Right renal pelvis (tissue), 4 donors: ENCODE data around the gene VRK1. TPM values are rescaled to one million over a fixed set of nuclear protein-coding genes. Genes with fewer than 3 reads are reported as not detected.
"Not testable (repeated sequence)": the region's sequence is repeated elsewhere in the genome, so short reads cannot be mapped to it uniquely, and the experiment has no call there.

ENCODE experiments used
- DNase-seq, 4 donors: peaks; one replicate each; pipeline ENCODE4 v3.0.0-alpha.2; 2013; ENCODE audit warnings: low read depth in 4 of 4, low spot score in 3 of 4, missing footprints in 1 of 4
- polyA plus RNA-seq, 4 donors: library from polyadenylated mRNA; unstranded; fragments of 120-200 nt; gene quantifications; one replicate each; pipeline ENCODE4 v1.2.1, GENCODE V29; 2013; ENCODE audit not compliant: insufficient read length in 4 of 4

VRK1 gene, protein sequence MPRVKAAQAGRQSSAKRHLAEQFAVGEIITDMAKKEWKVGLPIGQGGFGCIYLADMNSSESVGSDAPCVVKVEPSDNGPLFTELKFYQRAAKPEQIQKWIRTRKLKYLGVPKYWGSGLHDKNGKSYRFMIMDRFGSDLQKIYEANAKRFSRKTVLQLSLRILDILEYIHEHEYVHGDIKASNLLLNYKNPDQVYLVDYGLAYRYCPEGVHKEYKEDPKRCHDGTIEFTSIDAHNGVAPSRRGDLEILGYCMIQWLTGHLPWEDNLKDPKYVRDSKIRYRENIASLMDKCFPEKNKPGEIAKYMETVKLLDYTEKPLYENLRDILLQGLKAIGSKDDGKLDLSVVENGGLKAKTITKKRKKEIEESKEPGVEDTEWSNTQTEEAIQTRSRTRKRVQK
- 10 to 100 TPM; 21.1 to 26.6 (median 24.4) TPM for polyA plus RNA-seq

DNA sequence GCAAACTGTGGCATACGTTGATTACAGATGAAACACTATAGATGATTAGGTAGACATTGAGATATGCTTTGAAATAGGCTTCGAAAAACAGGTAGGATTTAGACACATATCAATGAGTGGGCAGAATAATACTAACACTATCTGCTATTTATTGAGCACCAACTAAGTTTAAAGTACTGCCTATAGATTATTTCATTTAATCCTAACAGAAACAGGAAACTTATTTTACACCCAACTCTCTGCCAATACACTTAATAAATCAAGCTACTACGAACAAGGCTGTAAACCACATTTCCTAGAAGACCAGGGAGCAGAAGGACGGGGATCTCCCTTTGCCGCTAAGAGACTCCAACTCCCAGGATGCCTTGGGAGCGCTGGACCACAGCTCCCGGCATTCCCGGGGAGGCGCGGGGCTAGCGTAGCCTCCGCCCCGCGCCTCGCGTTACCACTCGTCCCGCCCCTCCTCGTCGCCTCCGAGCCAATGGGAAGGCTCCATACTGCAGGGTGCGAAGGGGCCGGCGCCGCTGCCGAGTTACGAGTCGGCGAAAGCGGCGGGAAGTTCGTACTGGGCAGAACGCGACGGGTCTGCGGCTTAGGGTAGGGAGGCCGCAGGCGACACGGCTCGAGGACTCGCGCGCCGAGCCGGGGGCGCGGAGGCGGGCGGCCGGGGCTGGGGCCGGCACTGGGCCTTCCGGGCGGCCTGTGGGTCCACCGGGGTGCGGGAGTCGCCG lies at the start of gene VRK1:
Gene VRK1, plus strand, starts transcription at position 532 of the 731 bp plus-strand sequence. CDS start 36,090 bp downstream, outside the sequence.
- peak; percentile 91 to 96 (median 94) for DNase-seq

DNA sequence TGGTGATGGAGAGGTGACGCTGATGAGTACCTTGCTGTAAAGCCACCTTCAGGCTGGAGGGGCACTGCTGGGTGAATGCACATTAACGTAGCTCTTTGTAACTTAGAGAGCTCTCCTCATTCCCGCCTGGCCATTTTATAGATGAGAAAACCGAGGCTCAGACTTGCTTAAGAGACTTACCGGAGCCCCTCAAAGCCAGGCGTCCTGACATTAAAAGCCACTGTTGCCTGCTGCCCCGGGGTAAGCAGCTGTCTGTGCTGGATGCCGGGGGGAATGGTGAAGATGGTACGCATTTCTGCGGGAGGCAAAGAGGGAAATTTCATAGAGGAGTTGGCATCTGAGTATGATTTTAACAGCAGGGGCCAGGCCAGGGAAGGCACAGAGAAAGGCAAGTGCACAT lies 49.6 kb upstream of the VRK1 start:
- DNase-seq, result no peak

DNA sequence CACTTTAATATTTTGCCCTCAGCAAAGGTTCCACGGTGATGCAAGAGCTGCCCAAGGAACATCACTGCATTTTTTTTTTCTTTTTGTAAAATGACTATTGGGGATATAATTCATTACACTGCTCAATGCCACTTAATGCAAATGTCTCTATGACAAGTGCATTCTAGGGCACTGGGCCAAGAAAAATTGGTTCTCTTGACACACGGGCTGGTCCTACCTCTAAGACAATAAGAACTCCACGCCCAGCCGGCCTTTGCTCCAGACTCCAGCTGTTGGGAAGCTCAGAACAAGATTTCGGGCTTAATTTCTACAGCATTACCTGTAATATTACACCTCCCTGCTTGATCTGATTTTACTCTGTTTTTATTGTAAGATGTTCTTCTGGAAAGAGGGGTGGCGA lies 48.8 kb upstream of the VRK1 start:
- no peak for DNase-seq

DNA sequence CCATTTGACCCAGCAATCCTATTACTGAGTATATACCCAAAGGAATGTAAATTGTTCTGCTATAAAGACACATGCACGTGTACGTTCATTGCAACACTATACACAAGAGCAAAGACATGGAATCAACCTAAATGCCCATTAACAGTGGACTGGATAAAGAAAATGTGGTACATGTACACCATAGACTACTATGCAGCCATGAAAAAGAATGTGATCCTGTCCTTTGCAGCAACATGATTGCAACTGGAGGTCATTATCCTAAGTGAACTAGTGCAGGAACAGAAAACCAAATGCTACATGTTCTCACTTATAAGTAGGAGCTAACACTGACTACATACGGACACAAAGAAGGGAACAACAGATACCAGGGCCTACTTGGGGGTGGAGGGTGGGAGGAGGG lies 45.7 kb upstream of the VRK1 start:
- DNase-seq, result no peak

DNA sequence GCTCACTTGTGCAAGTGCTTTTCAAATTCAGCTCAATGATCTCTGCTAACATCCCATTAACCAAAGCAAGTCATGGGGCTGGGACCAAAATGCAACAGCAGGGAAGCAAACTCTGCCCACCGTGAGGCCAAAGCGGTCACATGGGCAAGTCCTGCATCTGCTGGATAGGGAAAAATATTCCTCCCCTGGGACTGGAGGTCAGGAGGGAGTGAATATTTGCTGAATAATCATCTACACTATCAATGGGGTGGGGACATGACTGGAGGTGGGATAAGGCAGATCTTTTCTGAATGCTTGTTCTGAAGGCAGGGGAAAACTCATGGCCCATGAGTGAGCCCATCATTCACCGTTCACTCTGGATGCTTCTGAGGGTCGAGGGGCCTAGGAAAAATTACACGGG lies 45.1 kb upstream of the VRK1 start:
- DNase-seq, result no peak

DNA sequence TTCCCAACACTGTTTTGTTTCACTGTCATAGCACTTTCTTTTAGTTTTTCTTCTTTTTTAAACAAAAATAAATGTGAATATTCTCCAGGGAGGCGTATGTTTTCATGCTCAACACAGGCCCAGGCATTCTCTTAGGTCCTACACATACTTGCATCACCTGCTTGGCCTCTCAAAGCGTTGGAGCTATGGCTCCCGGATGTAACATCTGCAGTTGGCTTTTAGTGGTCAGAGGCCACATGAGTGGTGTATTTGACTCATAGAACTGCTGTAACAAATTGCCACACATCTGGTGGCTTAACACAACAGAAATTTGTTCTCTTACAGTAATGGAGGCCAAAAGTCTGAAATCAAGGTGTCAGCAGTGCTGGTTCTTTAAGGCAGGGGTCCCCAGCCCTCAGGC lies 44.6 kb upstream of the VRK1 start:
- no peak for DNase-seq

DNA sequence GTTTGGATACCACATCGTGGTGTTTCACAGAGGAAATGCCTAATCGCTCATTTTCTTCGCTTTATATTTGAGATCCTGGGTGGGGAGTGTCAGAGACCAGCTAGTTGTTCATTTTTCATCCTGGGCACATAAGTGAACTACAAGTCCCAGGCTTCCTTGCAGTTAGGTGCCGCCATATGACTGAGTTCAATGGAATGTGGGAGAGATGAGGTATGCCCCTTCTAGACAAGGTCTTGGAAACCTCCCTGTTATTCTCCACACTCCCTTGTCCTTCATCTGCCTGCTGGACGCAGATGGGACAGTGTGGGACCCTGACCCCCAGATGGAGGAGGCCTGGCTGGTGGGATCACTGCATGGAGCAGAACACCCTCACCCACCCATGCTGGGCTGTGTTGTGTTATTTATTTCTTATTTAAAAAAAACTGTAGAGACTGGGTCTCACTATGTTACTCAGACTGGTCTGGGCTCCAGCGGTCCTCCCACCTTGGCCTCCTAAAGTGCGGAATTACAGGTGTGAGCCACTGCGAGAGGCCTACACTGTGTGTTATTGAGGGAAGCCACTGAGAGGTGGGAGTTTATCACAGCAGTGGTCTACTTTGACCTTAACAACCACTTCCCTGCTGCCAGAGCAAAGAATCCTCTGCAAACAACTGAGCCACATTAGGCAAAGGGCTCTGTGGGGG lies 42.9 kb upstream of the VRK1 start:
- DNase-seq, result no peak

DNA sequence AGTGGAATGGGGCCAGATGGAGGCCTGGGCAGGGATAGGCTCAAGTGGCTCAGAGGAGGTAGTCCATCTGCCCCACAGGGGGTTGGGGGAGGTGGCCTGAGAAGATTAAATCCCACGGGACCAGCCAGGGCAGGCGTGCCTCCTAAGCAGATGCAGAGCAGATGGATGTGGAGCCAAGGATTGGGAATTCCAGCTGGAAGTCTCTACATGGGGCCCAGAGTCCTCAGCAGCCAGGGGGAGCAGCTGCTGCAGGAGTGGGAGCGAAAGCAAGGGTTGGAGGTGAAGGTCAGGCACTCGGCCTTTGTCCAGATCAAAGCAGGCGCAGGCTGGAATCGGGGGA lies 42.4 kb upstream of the VRK1 start:
- no peak for DNase-seq

DNA sequence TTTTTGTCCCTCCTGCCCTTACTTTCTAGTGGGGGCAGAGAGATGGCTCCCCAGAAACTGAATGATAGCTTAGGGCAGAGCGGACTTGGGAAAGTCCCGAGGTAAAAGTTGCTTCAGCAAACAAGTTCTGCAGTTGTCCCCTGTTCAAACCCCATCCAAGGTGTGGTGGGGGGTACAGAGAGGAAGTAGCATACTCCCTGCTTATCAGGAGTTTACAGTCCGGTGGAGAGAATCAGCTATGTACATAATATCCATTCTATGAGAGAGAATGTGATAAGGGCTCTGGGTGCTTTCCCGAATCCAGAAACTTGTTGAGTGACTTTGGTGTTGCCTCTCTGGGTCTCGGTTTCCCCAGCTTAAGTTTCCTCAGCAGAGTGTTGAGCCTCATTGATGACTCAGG lies 40.4 kb upstream of the VRK1 start:
- DNase-seq, result no peak

DNA sequence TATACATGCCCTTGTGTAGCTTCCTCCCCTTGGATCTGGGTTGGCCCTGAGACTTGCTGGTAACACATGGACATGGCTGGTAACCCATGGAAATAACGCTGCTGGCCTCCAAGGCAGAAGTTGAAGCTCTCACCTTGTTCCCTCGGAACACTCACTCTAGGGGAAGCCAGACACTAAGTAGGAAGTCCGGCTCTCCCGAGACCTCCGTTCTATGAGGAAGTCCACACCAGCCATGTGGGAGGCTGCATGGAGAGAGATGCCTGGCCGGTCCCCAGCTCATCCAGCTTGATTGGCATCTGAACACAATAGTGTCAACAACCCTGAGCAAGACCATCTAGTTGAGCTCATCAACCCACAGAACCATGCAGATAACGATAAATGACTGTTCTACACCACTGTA lies 39.7 kb upstream of the VRK1 start:
- DNase-seq, result no peak

DNA sequence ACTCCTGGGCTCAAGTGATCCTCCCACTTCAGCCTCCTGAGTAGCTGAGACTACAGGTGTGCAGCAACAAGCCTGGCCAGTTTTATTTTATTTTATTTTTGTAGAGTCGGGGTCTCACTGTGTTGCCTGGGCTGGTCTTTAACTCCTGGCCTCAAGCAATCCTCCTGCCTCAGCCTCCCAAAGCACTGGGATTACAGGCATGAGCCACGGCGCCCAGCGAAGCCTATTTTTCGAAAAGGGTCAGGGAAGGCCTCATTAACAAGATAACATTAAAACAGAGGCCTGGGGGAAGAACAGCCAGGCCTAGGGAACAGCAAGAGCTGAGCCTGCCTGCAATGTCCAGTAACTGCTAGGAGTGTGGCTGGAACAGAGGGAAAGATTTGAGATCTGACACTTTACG lies 36.1 kb upstream of the VRK1 start:
- no peak for DNase-seq

DNA sequence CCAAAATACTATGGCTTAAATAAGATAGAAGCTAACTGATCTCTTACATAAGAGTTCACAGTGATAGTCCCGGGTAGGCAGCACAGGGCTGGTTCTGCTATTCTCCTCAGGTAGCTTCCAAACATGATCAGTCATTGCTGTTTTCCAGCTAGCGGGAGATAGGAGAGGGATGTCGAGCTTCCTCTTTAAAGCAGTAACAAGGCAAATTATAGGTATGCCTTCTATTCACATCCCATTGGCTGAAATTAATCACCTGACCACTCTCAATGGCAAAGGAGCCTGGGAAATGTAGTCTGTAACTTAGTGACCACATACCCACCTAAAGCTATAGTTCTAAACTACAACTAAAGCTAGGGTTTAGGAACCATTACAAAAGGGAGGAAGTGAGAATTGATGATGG lies 34.5 kb upstream of the VRK1 start:
- peak in 2 of 4 donors; percentile 21 to 33 for DNase-seq

DNA sequence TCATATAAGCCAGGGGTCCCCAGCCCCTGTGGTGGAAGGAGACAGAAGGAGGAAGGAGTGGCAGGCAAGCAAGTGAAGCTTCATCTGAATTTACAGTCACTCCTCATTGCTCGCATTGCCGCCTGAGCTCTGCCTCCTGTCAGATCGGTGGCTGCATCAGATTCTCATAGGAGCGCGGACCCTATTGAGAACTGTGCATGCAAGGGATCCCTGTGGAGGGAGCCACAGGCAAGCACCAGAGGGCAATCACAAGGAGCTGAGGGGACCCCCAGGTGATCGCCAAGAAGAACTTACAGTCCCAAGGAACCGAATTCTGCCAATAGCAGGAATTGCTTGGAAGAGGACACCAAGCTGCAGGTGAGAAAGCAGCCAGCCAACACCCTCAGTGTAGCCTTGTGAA lies 33.2 kb upstream of the VRK1 start:
- DNase-seq, result no peak

DNA sequence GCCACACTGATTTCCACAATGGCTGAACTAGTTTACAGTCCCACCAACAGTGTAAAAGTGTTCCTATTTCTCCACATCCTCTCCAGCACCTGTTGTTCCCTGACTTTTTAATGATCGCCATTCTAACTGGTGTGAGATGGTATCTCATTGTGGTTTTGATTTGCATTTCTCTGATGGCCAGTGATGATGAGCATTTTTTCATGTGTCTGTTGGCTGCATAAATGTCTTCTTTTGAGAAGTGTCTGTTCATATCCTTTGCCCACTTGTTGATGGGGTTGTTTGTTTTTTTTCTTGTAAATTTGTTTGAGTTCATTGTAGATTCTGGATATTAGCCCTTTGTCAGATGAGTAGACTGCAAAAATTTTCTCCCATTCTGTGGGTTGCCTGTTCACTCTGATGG lies 32.0 kb upstream of the VRK1 start:
- DNase-seq, result not testable (repeated sequence)

DNA sequence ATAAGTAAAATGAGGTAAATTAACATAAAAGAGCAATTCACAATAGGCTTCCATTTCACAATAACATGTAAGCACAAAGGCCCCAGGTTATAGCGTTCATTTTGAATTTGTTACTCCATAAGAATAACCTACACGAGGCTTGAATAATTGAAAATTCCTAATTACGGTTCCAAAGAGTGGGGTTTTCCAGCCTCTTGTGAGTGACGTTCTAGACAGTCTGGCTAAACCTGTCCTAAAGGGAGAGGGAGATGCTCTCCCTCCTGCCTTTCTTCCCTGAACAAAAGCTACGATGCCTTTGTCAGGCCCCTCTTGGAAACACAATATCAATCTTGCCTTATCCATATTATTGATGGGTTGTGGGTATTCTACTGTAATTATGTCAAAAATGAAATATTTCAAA lies 24.3 kb upstream of the VRK1 start:
- DNase-seq, result no peak

DNA sequence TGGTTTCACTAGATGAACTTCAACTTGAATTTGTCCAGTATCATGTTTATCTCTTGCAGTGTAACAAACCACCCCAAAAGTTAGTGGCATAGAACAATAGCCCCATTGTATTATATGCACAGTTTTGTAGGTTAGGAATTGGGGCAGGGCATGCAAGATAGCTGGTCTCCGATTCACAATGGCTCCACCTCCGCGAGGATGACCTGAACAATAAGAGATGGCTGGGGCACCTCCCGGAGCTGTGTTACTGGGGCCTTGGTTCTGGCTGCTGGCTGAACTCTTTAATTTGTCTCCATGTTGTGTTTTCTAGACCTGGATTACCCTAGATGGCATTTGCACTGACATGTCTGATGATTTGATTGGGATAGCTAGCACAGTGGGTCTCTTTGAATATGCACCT lies 20.4 kb upstream of the VRK1 start:
- no peak for DNase-seq

DNA sequence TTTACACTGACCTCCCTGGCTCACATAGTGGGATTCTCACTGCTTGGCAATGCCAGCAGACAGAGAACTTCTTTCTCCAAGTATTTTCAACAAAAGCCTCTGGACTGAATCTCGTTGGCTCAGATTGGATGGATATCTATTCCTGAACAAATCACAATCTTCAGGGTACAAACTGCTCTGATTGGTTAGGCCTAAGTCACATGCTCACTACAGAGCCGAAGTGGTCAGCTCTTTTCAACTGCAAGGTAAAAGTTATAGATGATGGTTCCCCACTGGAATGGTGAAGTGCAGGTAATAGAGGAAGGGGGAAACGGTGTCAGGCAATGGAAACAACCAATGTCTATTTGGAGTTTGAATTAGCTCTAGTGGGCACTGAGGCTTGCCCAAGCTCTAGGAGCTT lies 16.7 kb upstream of the VRK1 start:
- no peak for DNase-seq

DNA sequence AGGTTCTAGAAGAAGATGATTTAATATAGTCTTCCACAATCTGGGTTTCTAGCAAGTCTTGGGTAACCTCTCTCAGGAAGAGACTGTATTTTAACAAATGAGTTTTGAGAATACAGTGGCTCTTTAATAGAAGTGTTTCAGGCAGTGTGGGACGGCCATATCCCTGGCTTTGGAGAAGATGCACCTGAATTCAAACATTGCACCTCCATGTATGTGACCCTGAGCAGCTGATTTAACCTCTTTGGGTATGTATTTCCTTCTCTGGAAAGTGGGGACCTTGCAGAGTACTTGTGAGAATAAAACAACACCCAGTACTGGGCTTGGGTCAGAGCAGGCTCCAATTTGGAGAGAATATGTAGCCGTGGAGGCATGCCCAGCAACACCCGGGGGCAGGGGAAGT lies 15.8 kb upstream of the VRK1 start:
- DNase-seq, result no peak

DNA sequence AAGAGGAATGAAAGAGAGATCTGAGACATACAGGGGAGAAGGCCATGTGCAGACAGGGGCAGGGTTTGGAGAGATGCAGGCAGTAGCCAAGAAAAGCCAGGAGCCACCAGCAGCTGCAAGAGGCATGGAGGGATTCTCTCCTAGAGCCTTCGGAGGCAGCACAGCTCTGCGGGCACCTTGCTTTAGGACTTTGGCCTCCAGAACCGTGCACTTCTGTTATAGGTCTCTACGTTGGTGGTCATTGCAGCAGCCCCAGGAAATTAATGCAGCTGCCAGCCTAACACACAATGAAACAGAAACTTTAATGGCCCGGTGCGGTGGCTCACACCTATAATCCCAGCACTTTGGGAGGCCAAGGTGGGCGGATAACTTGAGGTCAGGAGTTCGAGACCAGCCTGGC lies 14.7 kb upstream of the VRK1 start:
- DNase-seq, result no peak

DNA sequence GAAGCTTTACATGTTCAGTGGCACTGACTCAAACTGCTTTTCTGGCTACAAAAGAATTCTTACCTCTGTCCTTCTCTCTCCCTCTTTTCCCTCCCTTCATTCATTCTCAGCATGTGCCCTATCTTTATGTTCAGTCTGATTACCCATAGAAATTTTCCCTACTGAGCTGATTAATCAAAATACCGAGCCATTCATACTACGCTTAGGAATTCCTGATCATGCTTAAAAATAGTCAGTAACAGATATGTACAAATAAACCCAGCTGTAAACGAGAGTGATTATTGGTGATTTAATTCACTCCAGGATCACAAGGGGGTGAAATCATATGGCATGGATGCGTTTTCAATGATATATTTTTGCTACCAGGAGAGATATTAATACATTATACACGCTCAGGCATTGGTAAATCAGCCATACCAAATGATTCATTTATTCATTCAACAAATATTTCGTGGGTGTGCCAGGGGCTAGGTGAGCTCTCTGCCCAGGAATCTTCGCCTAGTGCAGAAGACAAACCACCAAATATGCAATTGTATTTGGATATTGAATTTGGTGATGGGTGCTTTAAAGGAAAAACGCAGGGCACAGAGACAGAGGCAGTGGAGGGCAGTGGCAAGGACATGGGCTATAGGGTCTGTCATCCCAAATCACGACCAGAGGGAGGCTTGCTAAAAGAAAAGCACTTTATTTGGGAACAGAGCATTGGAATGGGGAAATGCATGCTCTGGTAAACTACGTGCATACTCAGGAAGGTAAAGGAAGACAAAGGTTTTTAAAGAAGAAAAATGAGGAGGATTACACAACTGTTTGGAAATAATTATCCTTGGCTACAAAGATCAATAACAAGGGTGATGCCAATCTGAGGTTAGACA lies 13.9 kb upstream of the VRK1 start:
- no peak for DNase-seq

DNA sequence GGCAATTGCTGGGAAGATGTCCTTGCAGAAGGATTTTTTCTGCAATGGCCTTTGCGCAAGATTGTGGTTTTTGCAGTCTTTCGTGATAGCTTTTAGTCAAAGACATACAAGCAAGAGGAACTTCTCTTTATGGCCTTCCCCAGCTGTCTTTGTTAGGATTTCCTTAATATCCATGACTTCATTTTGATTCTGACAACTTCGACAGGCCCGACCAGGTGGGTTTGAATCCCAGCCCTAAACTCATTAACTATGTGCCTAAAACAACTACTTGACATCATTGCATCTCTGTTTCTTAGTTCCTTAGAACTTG lies 13.3 kb upstream of the VRK1 start:
- DNase-seq, result no peak
